HTR-8/SVneo (cell line): ENCODE measurements around the gene PEX7.
"Not testable (repeated sequence)": the region's sequence is repeated elsewhere in the genome, so short reads cannot be mapped to it uniquely, and the experiment has no call there.

Experiments
- DNase-seq: peaks from one replicate; pipeline ENCODE4 v3.0.0; 2011; ENCODE audit warnings: low spot score, mixed read lengths; ENCODE audit not compliant: insufficient read length
- FAIRE-seq: peaks from 2 replicates; lab custom pipeline; 2011; peaks lifted over from hg19 to GRCh38; lab: Jason Lieb, UNC

The PEX7 gene

GRCh38 chr6:136790411-136791295, 31.7 kb upstream of the PEX7 start:
- FAIRE-seq (no peak), DNase-seq (no peak)

GRCh38 chr6:136791296-136792094, 30.9 kb upstream of the PEX7 start:
- no peak for DNase-seq
- no peak for FAIRE-seq

GRCh38 chr6:136792095-136792409, 30.3 kb upstream of the PEX7 start:
- FAIRE-seq (no peak), DNase-seq (no peak)

- peak; percentile 16 for FAIRE-seq
- DNase-seq: peak; percentile 70
Observed at GRCh38 chr6:136792410-136793262, 29.8 kb upstream of the PEX7 start, which contains the start of gene MAP3K5. TSS of gene MAP3K5 (minus strand) at chr6:136792477. CDS start at chr6:136792157, 320 bp downstream.

GRCh38 chr6:136793363-136793762, 29.0 kb upstream of the PEX7 start:
- FAIRE-seq: no peak
- no peak for DNase-seq

GRCh38 chr6:136795386-136795785, 27.0 kb upstream of the PEX7 start:
- FAIRE-seq: no peak
- DNase-seq: no peak

GRCh38 chr6:136795996-136796395, 26.4 kb upstream of the PEX7 start:
- DNase-seq: no peak
- no peak for FAIRE-seq

- DNase-seq: no peak
- FAIRE-seq: no peak
Observed at GRCh38 chr6:136798044-136798443, 24.3 kb upstream of the PEX7 start.

GRCh38 chr6:136801581-136801980, 20.8 kb upstream of the PEX7 start:
- DNase-seq: no peak
- no peak for FAIRE-seq

- DNase-seq: no peak
- no peak for FAIRE-seq
Observed at GRCh38 chr6:136803608-136804007, 18.8 kb upstream of the PEX7 start.

- DNase-seq: no peak
- FAIRE-seq: no peak
Observed at GRCh38 chr6:136809091-136809860, 13.1 kb upstream of the PEX7 start.

- FAIRE-seq (no peak), DNase-seq (no peak)
Observed at GRCh38 chr6:136811272-136811671, 11.1 kb upstream of the PEX7 start.

- DNase-seq (no peak), FAIRE-seq (no peak)
Observed at GRCh38 chr6:136812174-136812573, 10.2 kb upstream of the PEX7 start.

- not testable (repeated sequence) for DNase-seq, FAIRE-seq
Observed at GRCh38 chr6:136815608-136816007, 6.8 kb upstream of the PEX7 start.

- FAIRE-seq: no peak
Observed at GRCh38 chr6:136816656-136817055, 5.7 kb upstream of the PEX7 start.

GRCh38 chr6:136820561-136820960, 1.8 kb upstream of the PEX7 start:
- DNase-seq: no peak
- FAIRE-seq: no peak

More at GRCh38 chr6:136816656-136817055, 5.7 kb upstream of the PEX7 start:
- no peak for DNase-seq

GRCh38 chr6:136822046-136822375, 381 bp upstream of the PEX7 start:
- no peak for DNase-seq
- no peak for FAIRE-seq

- peak; percentile 54 for FAIRE-seq
- DNase-seq: no peak
Observed at GRCh38 chr6:136823128-136823660, 802 bp downstream of the PEX7 start.

- FAIRE-seq: no peak
- no peak for DNase-seq
Observed at GRCh38 chr6:136826216-136826615, 3.8 kb downstream of the PEX7 start.
